ENCODE measurements around the gene STOM. TPM values are rescaled to one million over a fixed set of nuclear protein-coding genes. Genes with fewer than 3 reads are reported as not detected.
A peak's percentile ranks its signal among the peaks of the same experiment; 100 is the strongest.

Gene STOM, protein sequence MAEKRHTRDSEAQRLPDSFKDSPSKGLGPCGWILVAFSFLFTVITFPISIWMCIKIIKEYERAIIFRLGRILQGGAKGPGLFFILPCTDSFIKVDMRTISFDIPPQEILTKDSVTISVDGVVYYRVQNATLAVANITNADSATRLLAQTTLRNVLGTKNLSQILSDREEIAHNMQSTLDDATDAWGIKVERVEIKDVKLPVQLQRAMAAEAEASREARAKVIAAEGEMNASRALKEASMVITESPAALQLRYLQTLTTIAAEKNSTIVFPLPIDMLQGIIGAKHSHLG
- total RNA-seq = 10 to 100 TPM; 60.0 to 89.5 (median 76.3) TPM

DNA sequence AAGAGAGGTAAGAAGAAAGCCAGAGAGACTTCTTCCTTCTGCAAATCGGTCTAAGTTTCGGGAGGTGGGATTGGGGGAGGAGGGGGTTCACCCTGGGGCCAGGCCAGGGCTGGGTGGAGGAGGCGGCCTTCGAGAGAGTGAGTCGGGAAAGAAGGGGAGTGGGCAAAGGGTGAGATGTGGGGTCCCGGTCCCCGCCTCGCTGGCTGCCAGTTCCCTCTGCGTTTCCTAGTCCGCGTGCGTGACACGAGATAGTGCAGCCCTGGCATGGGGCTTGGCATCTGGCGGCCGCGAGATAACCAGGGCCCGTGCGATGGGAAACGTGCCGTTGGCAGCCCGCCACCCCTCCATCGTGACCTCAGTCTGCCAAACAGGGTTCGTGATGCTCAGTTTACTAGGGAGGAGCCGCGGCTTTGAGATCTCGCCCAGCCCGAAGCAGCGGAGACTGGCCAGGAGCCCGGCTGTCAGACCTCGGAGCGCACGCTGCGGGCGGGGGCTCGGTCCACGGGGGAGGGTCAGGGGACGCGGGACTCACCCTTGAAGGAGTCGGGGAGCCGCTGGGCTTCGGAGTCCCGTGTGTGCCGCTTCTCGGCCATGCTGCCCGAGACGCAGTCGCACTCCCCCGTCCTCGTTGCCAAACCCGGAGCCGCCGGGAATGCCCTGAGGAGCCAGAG, at the start of gene STOM:
Gene STOM (minus strand): TSS at position 656 of the 671 bp plus-strand sequence. CDS start 63 bp downstream, at position 593.
- peaks cover 69 to 78% of the 10 kb centered on the region in 2 donors for H3K4me1 ChIP-seq
- peak; percentile 99 to 100 for TF ChIP-seq POLR2A (IDR thresholded peaks at IDR 0.05)
- TF ChIP-seq, protein P1, sequence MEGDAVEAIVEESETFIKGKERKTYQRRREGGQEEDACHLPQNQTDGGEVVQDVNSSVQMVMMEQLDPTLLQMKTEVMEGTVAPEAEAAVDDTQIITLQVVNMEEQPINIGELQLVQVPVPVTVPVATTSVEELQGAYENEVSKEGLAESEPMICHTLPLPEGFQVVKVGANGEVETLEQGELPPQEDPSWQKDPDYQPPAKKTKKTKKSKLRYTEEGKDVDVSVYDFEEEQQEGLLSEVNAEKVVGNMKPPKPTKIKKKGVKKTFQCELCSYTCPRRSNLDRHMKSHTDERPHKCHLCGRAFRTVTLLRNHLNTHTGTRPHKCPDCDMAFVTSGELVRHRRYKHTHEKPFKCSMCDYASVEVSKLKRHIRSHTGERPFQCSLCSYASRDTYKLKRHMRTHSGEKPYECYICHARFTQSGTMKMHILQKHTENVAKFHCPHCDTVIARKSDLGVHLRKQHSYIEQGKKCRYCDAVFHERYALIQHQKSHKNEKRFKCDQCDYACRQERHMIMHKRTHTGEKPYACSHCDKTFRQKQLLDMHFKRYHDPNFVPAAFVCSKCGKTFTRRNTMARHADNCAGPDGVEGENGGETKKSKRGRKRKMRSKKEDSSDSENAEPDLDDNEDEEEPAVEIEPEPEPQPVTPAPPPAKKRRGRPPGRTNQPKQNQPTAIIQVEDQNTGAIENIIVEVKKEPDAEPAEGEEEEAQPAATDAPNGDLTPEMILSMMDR (IDR thresholded peaks at IDR 0.05 in 4 of 5, conservative IDR thresholded peaks at IDR 0.05 in 1 of 5) = peak in 1 of 5 experiments; percentile 27
- H3K27ac ChIP-seq = peak within 1 kb of the TSS; percentile 94 to 99 (median 96)
- peak within 1 kb of the TSS; percentile 60 to 85 (median 73) for H3K4me3 ChIP-seq
- no peaks in the 10 kb centered on the region for H3K9me3 ChIP-seq
- DNase-seq (peak; percentile 89 to 92), ATAC-seq (peak; percentile 68 to 72)
- no peaks in the 10 kb centered on the region for H3K27me3 ChIP-seq
- intact Hi-C loops (cut with DNase I; ENCODE audit: low total_unique reads) (loop anchor here (1.0 to 10.0 kb wide), 4 partner anchors 43 to 615 kb away; no protein-coding TSS in a partner anchor), in situ Hi-C loops (cut with MboI; ENCODE audit: low sequenced_read_pairs in 4 of 4) (loop anchor here in 3 of 4 donors (10.0 kb wide), 3 partner anchors 45 to 95 kb away; no protein-coding TSS in a partner anchor)
- peaks cover 0 to 7% of the 10 kb centered on the region in 2 donors for H3K36me3 ChIP-seq

DNA sequence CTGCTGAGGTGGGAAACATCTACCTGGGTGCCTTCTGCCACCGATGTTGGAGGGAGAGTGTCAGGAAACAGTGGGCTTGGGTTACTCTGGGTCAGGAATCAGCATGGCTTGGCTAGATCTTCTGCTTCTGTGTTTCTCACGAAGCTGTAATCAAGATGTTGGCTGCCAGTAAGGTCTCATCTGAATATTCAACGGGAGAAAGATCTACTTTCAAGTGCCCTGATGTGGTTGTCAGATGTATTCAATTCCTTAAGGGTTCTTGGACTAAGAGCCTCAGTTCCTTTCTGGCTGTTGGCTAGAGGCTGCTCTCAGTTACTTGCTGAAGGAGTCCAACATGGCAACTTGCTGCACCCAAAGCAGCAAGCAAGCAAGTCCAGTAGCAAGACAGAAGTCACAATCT, 41.9 kb upstream of the STOM start:
- intact Hi-C loops (cut with DNase I; ENCODE audit: low total_unique reads) = no loop called here
- in situ Hi-C loops (cut with MboI; ENCODE audit: low sequenced_read_pairs in 4 of 4) = no loop called here

DNA sequence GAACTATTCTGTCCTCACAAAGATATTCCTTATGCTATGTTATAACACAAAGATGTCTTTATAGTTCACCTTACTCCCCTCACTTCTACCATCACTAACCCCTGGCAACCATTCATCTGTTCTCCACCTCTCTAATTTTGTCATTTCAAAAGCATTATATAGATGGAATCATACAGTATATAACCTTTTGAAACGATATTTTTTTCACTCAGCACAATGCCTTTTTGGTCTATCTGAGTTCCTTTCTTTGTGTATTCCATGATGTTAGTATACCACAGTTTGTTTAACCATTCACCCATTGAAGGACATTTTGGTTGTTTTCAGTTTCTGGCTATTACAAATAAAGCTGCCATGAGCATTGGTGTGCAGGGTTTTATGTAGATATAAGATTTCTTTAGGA, 35.8 kb upstream of the STOM start:
- intact Hi-C loops (cut with DNase I; ENCODE audit: low total_unique reads) (no loop called here), in situ Hi-C loops (cut with MboI; ENCODE audit: low sequenced_read_pairs in 4 of 4) (no loop called here)
- Histone ChIP-seq H3K27ac (no peak overlapping the region), H3K36me3 (no peaks in the 10 kb centered on the region), H3K4me3 (no peak overlapping the region), H3K27me3 (no peaks in the 10 kb centered on the region), H3K4me1 (no peaks in the 10 kb centered on the region), H3K9me3 (no peaks in the 10 kb centered on the region)
- no peak for DNase-seq
- ATAC-seq = no peak
- TF ChIP-seq, protein P1 (IDR thresholded peaks at IDR 0.05 in 4 of 5, conservative IDR thresholded peaks at IDR 0.05 in 1 of 5) = no peak
- TF ChIP-seq POLR2A (IDR thresholded peaks at IDR 0.05) = no peak

More for the DNA sequence above, 41.9 kb upstream of the STOM start:
- Histone ChIP-seq H3K36me3 (no peaks in the 10 kb centered on the region), H3K9me3 (no peaks in the 10 kb centered on the region), H3K4me1 (no peaks in the 10 kb centered on the region), H3K27me3 (no peaks in the 10 kb centered on the region), H3K27ac (no peak overlapping the region), H3K4me3 (no peak overlapping the region)
- ATAC-seq (no peak), DNase-seq (no peak)
- TF ChIP-seq, protein P1 (IDR thresholded peaks at IDR 0.05 in 4 of 5, conservative IDR thresholded peaks at IDR 0.05 in 1 of 5) = no peak
- no peak for TF ChIP-seq POLR2A (IDR thresholded peaks at IDR 0.05)

DNA sequence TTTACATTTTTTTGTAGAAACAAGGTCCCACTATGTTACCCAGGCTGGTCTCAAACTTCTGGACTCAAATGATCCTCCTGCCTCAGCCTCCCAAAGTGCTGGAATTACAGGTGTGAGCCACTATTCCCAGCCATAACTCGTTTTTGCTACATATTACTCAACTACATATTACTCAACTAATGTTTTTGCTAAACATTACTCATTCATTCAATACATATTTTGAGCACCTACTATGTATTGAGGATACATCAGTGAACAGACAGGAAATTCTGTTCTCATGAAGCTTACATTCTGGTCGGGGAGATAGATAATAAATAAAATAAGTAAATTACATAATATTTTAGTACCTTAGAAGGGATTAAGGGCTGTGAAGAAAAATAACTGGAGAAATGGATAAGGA, 34.9 kb upstream of the STOM start:
- intact Hi-C loops (cut with DNase I; ENCODE audit: low total_unique reads) = no loop called here
- Histone ChIP-seq H3K9me3 (no peaks in the 10 kb centered on the region), H3K4me1 (no peaks in the 10 kb centered on the region), H3K27ac (no peak overlapping the region), H3K36me3 (no peaks in the 10 kb centered on the region), H3K27me3 (no peaks in the 10 kb centered on the region), H3K4me3 (no peak overlapping the region)
- no peak for DNase-seq
- TF ChIP-seq, protein P1 (IDR thresholded peaks at IDR 0.05 in 4 of 5, conservative IDR thresholded peaks at IDR 0.05 in 1 of 5) = no peak
- TF ChIP-seq POLR2A (IDR thresholded peaks at IDR 0.05) = no peak
- in situ Hi-C loops (cut with MboI; ENCODE audit: low sequenced_read_pairs in 4 of 4) = loop anchor here in 1 of 4 donors (5.0 kb wide), 1 partner anchor 88 kb away; no protein-coding TSS in a partner anchor
- ATAC-seq = no peak
